Erythroblast (primary cell): ENCODE data around the gene MAP4K5.

Experiments
- DNase-seq, 2 experiments: peaks; one replicate each; lab custom pipeline; 2025; lab: John Stamatoyannopoulos, UW
- GATA1 ChIP-seq: IDR thresholded peaks from 2 replicates; pipeline ENCODE4 v1.6.1; 2011; ENCODE audit warnings: low read depth, mild to moderate bottlenecking, control low read depth, low read length, moderate library complexity
- POLR2A ChIP-seq: IDR thresholded peaks from 2 replicates; pipeline ENCODE4 v1.6.1; 2011; ENCODE audit warnings: mild to moderate bottlenecking, low read length

Gene MAP4K5

DNA sequence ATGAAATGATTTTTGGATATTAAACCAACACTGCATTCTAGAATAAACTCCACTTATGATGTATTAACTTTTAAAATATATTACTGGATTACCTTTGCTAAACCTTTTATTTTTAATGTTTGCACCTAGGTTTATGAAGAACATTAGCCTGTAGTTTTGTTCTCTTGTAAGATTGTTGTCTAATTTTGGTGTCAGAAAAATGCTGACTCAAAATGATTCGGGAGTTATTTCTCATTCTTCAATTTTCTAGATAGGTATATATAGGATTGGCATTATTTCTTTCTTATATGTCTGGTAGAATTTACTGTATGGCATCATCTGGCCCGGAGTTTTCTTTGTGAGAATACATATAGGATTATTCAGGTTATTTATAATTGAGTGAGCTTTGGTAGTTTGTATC is 54.6 kb downstream of the MAP4K5 start:
- TF ChIP-seq GATA1 = no peak
- no peak for TF ChIP-seq POLR2A
- DNase-seq = peak in 1 of 2 experiments; percentile 4

DNA sequence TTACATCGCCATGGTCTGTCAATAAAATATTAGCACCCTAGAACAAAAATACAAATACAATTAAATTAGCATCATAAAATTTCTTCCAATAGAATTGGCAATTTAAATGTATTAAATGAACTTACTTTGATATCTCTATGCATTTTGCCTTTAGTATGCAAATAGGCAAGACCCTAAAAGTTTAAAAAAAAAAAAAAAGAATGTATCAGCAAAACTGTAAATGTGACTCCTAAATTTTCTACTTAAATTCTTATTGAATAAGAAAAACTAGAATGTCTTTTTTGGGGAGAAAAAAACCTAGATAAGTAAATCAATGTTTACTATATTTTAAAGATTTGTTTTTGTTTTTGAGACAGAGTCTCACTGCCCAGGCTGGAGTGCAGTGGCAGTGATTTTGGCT is 56.2 kb downstream of the MAP4K5 start:
- TF ChIP-seq GATA1 (no peak), POLR2A (no peak)
- DNase-seq = no peak

DNA sequence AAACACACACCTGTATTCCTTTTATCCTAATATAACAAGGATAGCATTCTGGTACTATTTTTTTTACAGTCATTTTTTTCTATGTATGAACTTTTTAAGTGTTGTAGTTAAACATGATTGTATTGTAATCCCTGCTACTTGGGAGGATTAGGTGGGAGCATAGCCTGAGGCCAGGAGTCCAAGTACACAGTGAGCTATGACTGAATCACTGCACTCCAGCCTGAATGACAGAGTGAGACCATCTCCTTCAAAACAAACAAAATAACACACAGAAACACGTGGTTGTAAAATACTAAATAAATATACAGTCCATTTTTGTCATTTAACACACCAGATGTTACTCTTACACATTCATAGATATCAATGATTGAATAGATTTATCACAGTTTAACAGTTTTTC is 56.9 kb downstream of the MAP4K5 start:
- DNase-seq = no peak
- no peak for TF ChIP-seq GATA1
- TF ChIP-seq POLR2A = no peak

DNA sequence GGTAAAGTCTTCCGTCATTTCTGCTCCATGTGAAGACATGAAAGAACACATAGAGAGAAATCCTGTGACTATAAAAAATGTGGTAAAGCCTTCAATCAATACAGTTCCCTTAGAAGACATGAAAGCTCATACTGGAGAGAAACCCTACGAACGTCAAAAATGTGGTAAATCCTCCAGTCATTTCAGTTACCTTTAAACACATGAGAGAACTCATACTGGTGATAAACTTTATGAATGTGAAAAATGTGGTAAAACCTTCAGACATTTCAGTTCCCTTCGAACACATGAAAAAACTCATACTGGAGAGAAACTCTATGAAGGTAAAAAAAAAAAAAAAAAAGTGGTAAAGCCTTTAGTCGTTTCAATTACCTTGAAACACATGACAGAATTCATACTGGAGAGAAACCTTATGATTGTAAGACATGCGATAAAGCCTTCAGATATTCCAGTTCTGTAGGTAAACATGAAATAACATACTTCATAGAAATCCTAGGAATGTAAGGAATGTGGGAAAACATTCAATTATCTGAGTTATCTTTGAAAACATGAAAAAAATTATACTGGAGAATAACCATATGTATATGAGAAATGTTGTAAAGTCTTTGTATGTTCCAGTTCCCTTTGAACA is 60.4 kb downstream of the MAP4K5 start:
- no peak for DNase-seq
- TF ChIP-seq GATA1 (no peak), POLR2A (no peak)

DNA sequence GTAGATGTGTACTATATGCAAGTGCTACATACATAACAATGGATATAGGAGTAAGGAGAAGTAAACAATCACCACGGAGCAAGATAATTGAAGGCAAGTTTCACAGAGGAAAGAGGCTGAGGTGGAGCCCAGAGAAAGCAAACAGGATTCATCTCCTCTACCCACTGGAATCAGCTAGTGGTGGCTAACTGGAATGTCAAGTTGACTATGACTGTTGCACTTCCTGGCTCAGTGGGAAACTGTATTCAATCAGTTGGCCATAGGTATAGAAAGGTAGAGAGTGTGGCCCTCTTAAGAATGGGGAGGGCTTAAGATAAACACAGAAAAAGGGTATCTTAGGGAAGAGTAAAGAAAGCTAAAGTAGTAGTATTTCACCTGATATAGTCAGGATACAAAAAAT is 62.4 kb downstream of the MAP4K5 start:
- no peak for DNase-seq
- TF ChIP-seq POLR2A (no peak), GATA1 (no peak)

DNA sequence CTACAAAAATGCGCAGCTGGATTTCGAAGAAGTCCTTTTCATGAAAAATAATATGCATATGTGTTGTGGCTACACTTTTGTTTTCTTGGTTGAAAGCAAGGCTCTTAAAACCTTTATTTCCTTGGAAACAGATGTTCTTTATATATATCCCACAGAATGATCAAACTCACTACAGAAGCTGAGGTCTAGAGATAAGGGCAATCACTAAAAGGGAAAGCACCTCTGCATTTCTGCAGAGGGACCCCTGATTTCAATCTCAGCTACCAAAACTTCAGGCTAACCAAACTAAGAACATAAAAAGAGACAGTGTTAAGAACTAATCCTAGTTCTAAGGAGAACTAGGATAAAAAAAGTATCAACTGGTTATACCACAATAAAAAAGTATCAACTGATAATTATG is 70.3 kb downstream of the MAP4K5 start:
- no peak for TF ChIP-seq POLR2A
- no peak for DNase-seq

DNA sequence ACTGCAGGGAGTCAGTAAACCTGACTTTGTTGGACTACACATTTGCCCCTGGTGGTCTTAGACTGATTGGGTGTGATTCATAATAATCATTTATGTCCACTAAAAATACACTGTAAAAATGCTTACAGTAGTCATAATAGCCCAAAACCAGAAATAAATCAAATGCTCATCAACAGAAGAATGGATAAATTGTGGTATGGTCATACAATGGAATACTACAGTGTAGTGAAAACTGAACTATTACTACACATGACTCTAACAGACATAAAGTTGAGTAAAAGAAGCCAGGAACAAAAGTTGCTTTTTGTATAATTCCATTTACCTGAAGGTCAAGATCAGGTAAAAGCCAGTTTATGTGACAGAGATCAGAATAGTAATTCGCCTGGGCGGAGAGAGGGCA is 78.5 kb downstream of the MAP4K5 start:
- no peak for TF ChIP-seq GATA1
- no peak for TF ChIP-seq POLR2A
- no peak for DNase-seq

DNA sequence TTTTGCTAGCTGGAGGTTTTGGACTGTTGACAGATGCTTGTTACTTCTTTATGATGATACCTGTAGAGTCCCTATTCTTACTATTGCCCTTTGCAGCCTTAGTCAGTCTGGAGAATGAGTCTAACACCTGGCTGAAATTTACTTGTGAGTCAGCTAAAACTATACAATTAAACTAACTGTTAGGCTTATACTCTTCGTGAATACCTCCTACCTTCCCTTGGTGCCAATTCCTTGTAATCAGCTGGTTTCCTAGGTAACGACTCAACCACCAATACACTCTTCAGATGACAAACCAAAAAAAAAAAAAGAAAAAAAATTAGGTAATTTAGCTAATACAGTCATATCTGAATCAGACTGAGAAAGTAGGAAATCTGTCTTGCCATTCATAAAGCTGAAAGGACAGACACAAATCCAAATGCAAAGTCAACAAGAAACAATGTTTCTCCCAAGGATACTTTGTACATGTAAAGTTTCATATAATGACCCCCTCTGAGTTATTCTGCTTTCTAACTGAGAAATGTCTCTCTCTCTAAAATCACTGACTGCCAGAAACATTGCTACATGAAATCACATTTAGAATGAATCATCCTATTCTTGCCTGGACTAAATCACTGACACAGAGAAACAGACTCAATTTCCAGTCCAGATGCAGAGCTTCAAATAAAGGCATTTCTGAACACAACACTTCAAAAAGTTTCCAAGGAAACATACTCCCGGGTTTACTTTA is 79.2 kb downstream of the MAP4K5 start:
- DNase-seq = peak; percentile 40 to 53
- no peak for TF ChIP-seq GATA1
- TF ChIP-seq POLR2A = no peak

DNA sequence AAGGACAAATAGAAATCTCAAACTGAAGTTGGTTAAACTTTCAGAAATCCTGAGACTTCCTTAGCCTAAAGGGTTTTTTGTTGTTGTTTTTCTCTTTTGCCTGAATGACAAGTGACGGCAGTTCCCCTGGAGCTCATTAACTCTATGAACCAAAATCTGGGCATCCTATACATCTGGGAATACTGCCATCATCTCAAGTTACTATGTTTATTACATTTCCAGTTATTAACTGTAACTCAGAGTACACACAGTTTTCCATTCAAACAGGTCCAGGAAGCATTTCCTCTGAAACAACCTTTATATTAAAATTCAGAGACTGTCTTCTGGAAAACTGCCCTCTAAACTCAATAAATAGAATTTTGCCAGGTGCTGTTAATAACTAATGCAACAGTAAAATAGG is 80.1 kb downstream of the MAP4K5 start:
- no peak for DNase-seq
- TF ChIP-seq GATA1 = no peak
- TF ChIP-seq POLR2A = no peak

DNA sequence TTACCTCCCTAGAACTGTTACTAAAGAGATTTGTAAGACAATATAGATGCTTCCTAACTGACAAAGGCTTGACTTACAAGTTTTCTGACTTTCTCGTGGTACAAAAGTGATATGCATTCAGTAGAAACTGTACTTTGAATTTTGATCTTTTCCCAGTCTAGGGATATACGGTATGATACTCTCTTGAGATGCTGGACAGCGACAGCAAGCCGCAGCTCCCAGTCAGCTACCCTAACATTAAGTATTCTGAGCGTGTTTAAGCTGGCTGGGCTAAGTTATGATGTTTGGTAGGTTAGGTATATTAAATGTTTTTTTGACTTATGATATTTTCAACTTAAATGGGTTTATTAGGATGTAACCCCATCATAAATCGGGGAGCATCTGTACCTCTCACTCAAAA is 80.5 kb downstream of the MAP4K5 start:
- no peak for DNase-seq
- TF ChIP-seq GATA1 (no peak), POLR2A (no peak)

DNA sequence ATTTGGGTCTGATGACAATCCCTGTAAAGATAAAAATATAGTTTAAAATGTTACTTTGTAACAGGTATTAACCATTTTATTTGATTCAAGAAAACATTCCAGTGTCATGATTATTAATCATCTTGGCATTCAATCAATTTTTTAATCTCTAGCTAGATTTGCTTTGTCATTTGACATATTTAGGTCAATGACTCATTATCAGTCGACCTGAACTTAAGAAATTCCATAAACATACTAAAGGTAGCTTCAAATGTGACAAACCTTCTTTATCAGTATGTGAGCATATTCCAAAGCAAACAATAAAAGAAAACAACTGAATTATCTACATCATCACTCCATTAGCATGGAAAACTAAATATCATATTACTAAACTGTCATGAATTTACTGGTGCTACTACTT is 84.9 kb downstream of the MAP4K5 start:
- no peak for TF ChIP-seq GATA1
- TF ChIP-seq POLR2A = no peak
- DNase-seq = peak; percentile 7 to 65

DNA sequence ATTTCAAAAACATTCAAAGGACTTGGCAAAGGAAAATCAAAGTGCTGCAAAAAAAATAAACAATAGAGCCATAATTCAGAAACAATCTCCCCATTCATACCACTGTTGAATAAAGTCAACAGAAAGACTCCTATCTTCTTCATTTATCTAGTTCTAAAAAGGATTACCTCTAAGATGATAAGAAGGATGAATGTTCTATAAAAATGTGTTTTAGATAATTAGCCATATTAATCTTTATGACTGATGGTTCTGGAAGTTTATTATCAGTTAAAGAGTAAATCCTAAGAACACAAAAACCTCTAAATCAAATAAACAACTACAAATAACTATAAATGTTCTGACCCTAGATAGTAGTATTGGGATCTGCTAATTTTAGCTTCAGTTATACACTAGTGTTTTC is 97.8 kb downstream of the MAP4K5 start:
- TF ChIP-seq GATA1 = no peak
- no peak for TF ChIP-seq POLR2A
- no peak for DNase-seq

DNA sequence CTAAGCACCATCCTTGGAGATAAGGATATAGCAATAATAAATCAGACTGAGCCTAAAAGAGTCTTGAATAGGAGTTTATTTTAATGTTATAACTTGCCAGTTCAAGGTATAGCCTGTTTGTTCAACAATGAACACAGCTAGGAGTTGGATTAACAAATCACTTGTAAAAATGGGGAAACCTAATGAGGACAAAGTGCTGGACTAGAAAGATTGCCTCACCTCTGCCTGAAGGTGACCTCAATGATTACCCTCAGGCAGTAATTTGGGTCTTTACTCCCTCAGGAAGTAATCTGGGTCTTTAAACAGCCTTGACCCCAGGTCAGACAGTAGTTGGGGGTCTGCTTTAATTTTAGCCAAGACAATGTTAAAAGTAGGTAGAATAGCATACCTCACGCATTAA is 100.2 kb downstream of the MAP4K5 start:
- no peak for DNase-seq

DNA sequence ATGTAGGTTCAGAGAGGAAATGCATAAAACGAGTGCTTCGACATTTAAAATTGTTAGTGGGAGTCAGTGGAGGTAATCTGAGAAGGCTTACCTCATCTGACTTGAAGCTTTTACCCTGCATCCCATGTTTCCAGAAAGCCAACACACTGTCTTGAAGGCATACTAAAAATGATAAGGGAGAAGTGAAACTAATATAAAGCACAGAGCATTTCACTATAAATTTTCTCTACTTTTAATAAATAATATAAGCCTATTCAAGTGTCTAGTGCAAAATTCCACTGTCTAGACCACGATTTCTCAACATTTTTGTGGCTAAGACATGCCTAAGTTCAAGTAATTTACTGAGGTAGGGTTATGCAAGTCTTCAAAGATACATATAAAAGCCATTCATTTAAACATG is 106.6 kb downstream of the MAP4K5 start:
- no peak for DNase-seq
- no peak for TF ChIP-seq POLR2A
- TF ChIP-seq GATA1 = no peak

More for the DNA sequence above, 100.2 kb downstream of the MAP4K5 start:
- TF ChIP-seq POLR2A (no peak), GATA1 (no peak)

DNA sequence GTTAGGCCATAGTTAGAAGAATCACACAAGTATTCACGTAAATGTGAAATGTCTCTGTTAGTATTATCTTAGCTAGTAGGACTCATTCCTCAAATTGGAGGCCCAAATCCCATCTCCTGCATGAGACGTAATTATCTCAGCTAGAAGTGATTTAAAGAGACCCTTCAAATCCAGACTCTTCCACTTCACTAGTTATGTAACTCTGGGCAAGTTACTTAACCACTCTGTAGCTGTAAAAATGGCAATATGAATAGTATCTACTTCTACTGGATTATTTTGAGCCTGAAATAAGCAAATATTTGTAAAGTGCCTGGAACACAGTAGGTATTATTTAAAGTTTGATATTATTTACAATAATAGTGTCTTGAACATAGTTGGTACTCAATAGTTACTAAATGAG is 107.3 kb downstream of the MAP4K5 start:
- TF ChIP-seq GATA1 (no peak), POLR2A (no peak)
- no peak for DNase-seq

DNA sequence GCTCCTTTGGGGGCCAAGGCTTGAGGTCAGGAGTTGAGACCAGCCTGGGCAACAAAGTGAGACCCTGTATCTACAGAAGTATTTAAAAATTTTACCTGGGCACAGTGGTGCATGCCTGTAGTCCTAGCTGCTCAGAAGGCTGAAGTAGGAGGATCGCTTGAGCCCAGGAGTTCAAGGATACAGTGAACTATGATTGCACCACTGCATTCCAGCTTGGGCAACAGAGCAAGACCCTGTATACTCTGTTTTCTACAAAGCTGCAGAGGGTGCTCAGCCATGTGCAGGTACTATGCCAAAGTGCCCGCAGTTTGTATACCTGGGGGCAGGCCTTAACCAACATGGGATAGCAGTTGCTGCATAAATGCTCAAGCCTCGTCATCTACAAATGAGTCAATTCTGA is 108.8 kb downstream of the MAP4K5 start:
- no peak for DNase-seq
- TF ChIP-seq GATA1 = no peak
- no peak for TF ChIP-seq POLR2A
